HepG2 (cell line): ENCODE measurements around the gene SEMA4C. TPM values are rescaled to one million over a fixed set of nuclear protein-coding genes. Genes with fewer than 3 reads are reported as not detected.

Source experiments
- E2F1 ChIP-seq: sonication (generic); formaldehyde crosslinking; IDR thresholded peaks from 2 replicates; pipeline ENCODE4 v1.5.0; 2020; ENCODE audit warnings: missing genetic modification reagents
- ELF3 ChIP-seq: IDR thresholded peaks from 2 replicates; pipeline ENCODE4 v1.6.1; 2016; ENCODE audit warnings: missing genetic modification reagents, missing compliant biosample characterization
- FOXC1 ChIP-seq: sonication (generic); formaldehyde crosslinking; IDR thresholded peaks from 2 replicates; pipeline ENCODE4 v1.8.0; 2022; ENCODE audit warnings: mild to moderate bottlenecking, missing genetic modification reagents, borderline replicate concordance
- GZF1 ChIP-seq: sonication (generic); formaldehyde crosslinking; IDR thresholded peaks from 2 replicates; pipeline ENCODE4 v1.5.1; 2020; ENCODE audit warnings: mild to moderate bottlenecking, missing genetic modification reagents
- HNF1B ChIP-seq: sonication (generic); formaldehyde crosslinking; IDR thresholded peaks from 2 replicates; pipeline ENCODE4 v1.5.1; 2020; ENCODE audit warnings: mild to moderate bottlenecking, moderate library complexity, missing genetic modification reagents
- MATR3 ChIP-seq: sonication (generic); formaldehyde crosslinking; IDR thresholded peaks from 2 replicates; pipeline ENCODE4 v1.4.0; 2020; ENCODE audit warnings: missing genetic modification reagents
- MED1 ChIP-seq: sonication (generic); formaldehyde crosslinking; IDR thresholded peaks from 2 replicates; pipeline ENCODE4 v1.4.0; 2020; ENCODE audit warnings: missing genetic modification reagents
- MLLT10 ChIP-seq: sonication (generic); formaldehyde crosslinking; IDR thresholded peaks from 2 replicates; pipeline ENCODE4 v1.4.0; 2020; ENCODE audit warnings: missing genetic modification reagents
- NCOA5 ChIP-seq: sonication (generic); formaldehyde crosslinking; IDR thresholded peaks from 2 replicates; pipeline ENCODE4 v1.4.0; 2020; ENCODE audit warnings: missing genetic modification reagents
- NCOR1 ChIP-seq: fragments of 200-600 bp; sonication (generic); IDR thresholded peaks from 2 replicates; pipeline ENCODE4 v1.7.0; 2017; ENCODE audit warnings: antibody characterized with exemption, low read length, borderline replicate concordance
- NR2F1 ChIP-seq, 2 experiments: fragments of 450-650 bp in 1 of 2; formaldehyde crosslinking in 1 of 2; IDR thresholded peaks; 2 replicates each; pipeline versions ENCODE4 v1.5.0 to v1.6.1; 2016 to 2020; ENCODE audit warnings: mild to moderate bottlenecking in 1 of 2, missing compliant biosample characterization in 1 of 2, missing genetic modification reagents in 1 of 2, moderate library complexity in 1 of 2
- PCBP2 ChIP-seq: fragments of 200-400 bp; formaldehyde crosslinking; optimal IDR thresholded peaks from 2 replicates; pipeline ENCODE3; 2018; ENCODE audit warnings: low read length, low read depth; ENCODE audit not compliant: poor library complexity, severe bottlenecking
- POLR2AphosphoS5 ChIP-seq: IDR thresholded peaks from 2 replicates; pipeline ENCODE4 v1.6.1; 2012; ENCODE audit warnings: low read depth, low read length
- TFE3 ChIP-seq: IDR thresholded peaks from 2 replicates; pipeline ENCODE4 v1.6.1; 2016
- THYN1 ChIP-seq: sonication (generic); formaldehyde crosslinking; IDR thresholded peaks from 2 replicates; pipeline ENCODE4 v1.8.1; 2023; ENCODE audit warnings: low read depth, mild to moderate bottlenecking, moderate library complexity, missing genetic modification reagents, borderline replicate concordance
- U2AF1 ChIP-seq: fragments of 200-400 bp; formaldehyde crosslinking; optimal IDR thresholded peaks from 2 replicates; pipeline ENCODE3; 2017; ENCODE audit warnings: mild to moderate bottlenecking, low read depth, low read length
- ZBTB25 ChIP-seq: IDR thresholded peaks from 2 replicates; pipeline ENCODE4 v1.6.1; 2018; ENCODE audit warnings: missing genetic modification reagents
- ZBTB38 ChIP-seq: sonication (generic); formaldehyde crosslinking; IDR thresholded peaks from 2 replicates; pipeline ENCODE4 v1.5.1; 2020; ENCODE audit warnings: mild to moderate bottlenecking, missing genetic modification reagents
- ZNF615 ChIP-seq: sonication (generic); formaldehyde crosslinking; IDR thresholded peaks from 2 replicates; pipeline ENCODE4 v1.5.0; 2020; ENCODE audit warnings: mild to moderate bottlenecking, missing genetic modification reagents, borderline replicate concordance
- ZNF83 ChIP-seq: sonication (generic); formaldehyde crosslinking; IDR thresholded peaks from 2 replicates; pipeline ENCODE4 v1.4.0; 2020; ENCODE audit warnings: missing genetic modification reagents, mild to moderate bottlenecking, borderline replicate concordance
- ZNF883 ChIP-seq: sonication (generic); formaldehyde crosslinking; IDR thresholded peaks from 2 replicates; pipeline ENCODE4 v1.5.1; 2020; ENCODE audit warnings: mild to moderate bottlenecking, missing genetic modification reagents; ENCODE audit errors: not compliant biosample characterization
- polyA plus RNA-seq, 8 experiments: library from polyadenylated mRNA; depleted of rRNA in 3 of 8; stranded (reverse) in 7 of 8; unstranded in 1 of 8; fragments of >200 nt; fragmentation: Illumina TruSeq in 4 of 8; extraction: Trizol in 4 of 8; gene quantifications; 2 replicates each; pipeline versions ENCODE4 v1.2.1 to v1.2.3, GENCODE V29; 2011 to 2016; ENCODE audit warnings: low read depth in 4 of 8, missing spikeins in 1 of 8, mixed read lengths in 1 of 8; ENCODE audit not compliant: insufficient read depth in 1 of 8
- total RNA-seq, 5 experiments: library from RNA; depleted of rRNA; stranded (reverse); fragments of >200 nt; fragmentation: Illumina TruSeq; extraction: Trizol; gene quantifications; 2 replicates each; pipeline ENCODE4 v1.2.3, GENCODE V29; 2016; ENCODE audit warnings: low read depth in 1 of 5
- TF ChIP-seq, protein P1 (sequence below): sonication (generic); formaldehyde crosslinking; IDR thresholded peaks from 2 replicates; pipeline ENCODE4 v1.5.1; 2020; ENCODE audit warnings: missing genetic modification reagents, mild to moderate bottlenecking, borderline replicate concordance

Gene SEMA4C
- total and polyA plus RNA-seq, 2 of the 13 experiments (the other 11 are each of a cell fraction or from before 2014, with no cell fraction given), result 25.9 to 46.6 TPM

DNA sequence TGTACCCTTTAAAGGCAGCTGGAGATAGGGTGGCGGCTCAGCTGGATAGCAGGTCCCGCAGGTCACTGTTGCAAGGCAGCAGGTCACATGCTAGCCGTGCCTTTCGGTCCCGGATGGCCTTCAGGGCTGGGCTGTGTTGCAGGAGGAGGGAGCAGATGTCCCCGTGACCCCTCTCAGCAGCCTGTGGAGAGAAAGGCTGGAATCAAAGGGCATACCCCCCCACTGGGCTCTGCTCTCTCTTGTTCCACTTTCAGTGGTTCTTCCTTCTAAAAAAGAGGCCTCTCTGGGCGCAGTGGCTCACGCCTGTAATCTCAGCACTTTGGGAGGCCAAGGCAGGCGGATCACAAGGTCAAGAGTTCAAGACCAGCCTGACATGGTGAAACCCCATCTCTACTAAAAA, 21.6 kb downstream of the SEMA4C start (continued):
- no peak for TF ChIP-seq THYN1 (CRISPR knock-in tag)
- no peak for TF ChIP-seq POLR2AphosphoS5
- no peak for TF ChIP-seq ZNF883 (CRISPR knock-in tag)
- TF ChIP-seq E2F1 (CRISPR knock-in tag), result no peak
- TF ChIP-seq GZF1 (CRISPR knock-in tag), result no peak
- no peak for TF ChIP-seq NCOA5 (CRISPR knock-in tag)
- no peak for TF ChIP-seq FOXC1 (CRISPR knock-in tag)
- TF ChIP-seq MED1 (CRISPR knock-in tag), result peak; percentile 32; the same call in 1 of the 2 replicates
- peak; percentile 75 for TF ChIP-seq ZBTB38 (CRISPR knock-in tag)
- TF ChIP-seq, protein P1, sequence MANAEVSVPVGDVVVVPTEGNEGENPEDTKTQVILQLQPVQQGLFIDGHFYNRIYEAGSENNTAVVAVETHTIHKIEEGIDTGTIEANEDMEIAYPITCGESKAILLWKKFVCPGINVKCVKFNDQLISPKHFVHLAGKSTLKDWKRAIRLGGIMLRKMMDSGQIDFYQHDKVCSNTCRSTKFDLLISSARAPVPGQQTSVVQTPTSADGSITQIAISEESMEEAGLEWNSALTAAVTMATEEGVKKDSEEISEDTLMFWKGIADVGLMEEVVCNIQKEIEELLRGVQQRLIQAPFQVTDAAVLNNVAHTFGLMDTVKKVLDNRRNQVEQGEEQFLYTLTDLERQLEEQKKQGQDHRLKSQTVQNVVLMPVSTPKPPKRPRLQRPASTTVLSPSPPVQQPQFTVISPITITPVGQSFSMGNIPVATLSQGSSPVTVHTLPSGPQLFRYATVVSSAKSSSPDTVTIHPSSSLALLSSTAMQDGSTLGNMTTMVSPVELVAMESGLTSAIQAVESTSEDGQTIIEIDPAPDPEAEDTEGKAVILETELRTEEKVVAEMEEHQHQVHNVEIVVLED (CRISPR knock-in tag), result 0 out of 2 replicates have a peak, but pooled peaks have one; percentile 29
- no peak for TF ChIP-seq HNF1B
- TF ChIP-seq ZNF83 (CRISPR knock-in tag), result no peak
- peak; percentile 77 for TF ChIP-seq TFE3 (CRISPR knock-in tag)
- TF ChIP-seq PCBP2, result no peak
- TF ChIP-seq ELF3, result no peak
- TF ChIP-seq MLLT10 (CRISPR knock-in tag), result no peak
- TF ChIP-seq ZNF615 (CRISPR knock-in tag), result no peak
- TF ChIP-seq U2AF1, result no peak
- peak; percentile 24; the same call in 1 of the 2 replicates for TF ChIP-seq NCOR1
- no peak for TF ChIP-seq ZBTB25 (CRISPR knock-in tag)
- TF ChIP-seq MATR3 (CRISPR knock-in tag), result no peak
- peak; percentile 38 to 55; a peak in 2 of 4 replicates for TF ChIP-seq NR2F1 (CRISPR knock-in tag; IDR thresholded peaks at IDR 0.05)
